H1 (cell line): Measurements from ENCODE around the gene CCDC86. TPM values are rescaled to one million over a fixed set of nuclear protein-coding genes. Genes with fewer than 3 reads are reported as not detected.

Experiments used
- CTCF ChIA-PET: fragments of 300-600 bp; sonication (Branson Sonifier 250); formaldehyde crosslinking; loops from one replicate; lab custom pipeline; 2021; ENCODE audit not compliant: partially characterized antibody; lab: Charles Lee
- POLR2A ChIA-PET: fragments of 300-600 bp; sonication (Branson Sonifier 250); formaldehyde crosslinking; loops from one replicate; lab custom pipeline; 2021; ENCODE audit warnings: inconsistent platforms; ENCODE audit not compliant: partially characterized antibody; lab: Charles Lee
- DNase-seq, 2 experiments: peaks; one replicate each; pipeline versions ENCODE4 v3.0.0 to v3.0.0-alpha.2; 2010 to 2022; ENCODE audit warnings: low spot score in 2 of 2, low read depth in 1 of 2, mixed read lengths in 1 of 2
- FAIRE-seq: peaks from 2 replicates; lab custom pipeline; 2011; peaks lifted over from hg19 to GRCh38; lab: Jason Lieb, UNC
- H2AFZ ChIP-seq: 2 replicates; pipeline ENCODE4 v1.8.1; 2012; ENCODE audit warnings: low read length, inconsistent platforms
- H2AK5ac ChIP-seq: 2 replicates; pipeline ENCODE4 v1.6.1; 2013; ENCODE audit warnings: low read depth, low read length
- H2BK120ac ChIP-seq: replicated peaks from 2 replicates; pipeline ENCODE3; 2013; ENCODE audit warnings: low read depth, low read length, inconsistent platforms
- H2BK12ac ChIP-seq: 2 replicates; pipeline ENCODE4 v1.6.1; 2013; ENCODE audit warnings: low read depth, low read length
- H2BK15ac ChIP-seq: 2 replicates; pipeline ENCODE4 v1.6.1; 2013; ENCODE audit warnings: low read length
- H2BK20ac ChIP-seq: 2 replicates; pipeline ENCODE4 v1.6.1; 2013; ENCODE audit warnings: low read length
- H2BK5ac ChIP-seq: 2 replicates; pipeline ENCODE4 v1.6.1; 2013; ENCODE audit warnings: low read depth, low read length
- H3K14ac ChIP-seq: 2 replicates; pipeline ENCODE4 v1.6.1; 2013; ENCODE audit warnings: inconsistent platforms; ENCODE audit not compliant: insufficient read length
- H3K18ac ChIP-seq: 2 replicates; pipeline ENCODE4 v1.6.1; 2013; ENCODE audit warnings: low read length; ENCODE audit errors: extremely low read depth
- H3K23ac ChIP-seq: 2 replicates; pipeline ENCODE4 v1.6.1; 2013; ENCODE audit warnings: inconsistent platforms; ENCODE audit not compliant: insufficient read length
- H3K23me2 ChIP-seq: 2 replicates; pipeline ENCODE4 v1.6.1; 2013; ENCODE audit warnings: low read depth, low read length
- H3K27ac ChIP-seq: 2 replicates; pipeline ENCODE4 v1.6.1; 2011; ENCODE audit warnings: low read depth, low read length, inconsistent platforms
- H3K27me3 ChIP-seq, 4 experiments: replicated peaks in 1 of 4; 1 replicate in 1 of 4; 2 replicates in 3 of 4; pipeline versions ENCODE4 v1.6.1 to v1.8.1; 2011 to 2013; ENCODE audit warnings: low read length in 3 of 4, mild to moderate bottlenecking in 3 of 4, inconsistent platforms in 2 of 4, mixed read lengths in 2 of 4, moderate library complexity in 1 of 4; ENCODE audit not compliant: control insufficient read depth in 3 of 4, insufficient read depth in 3 of 4; ENCODE audit errors: extremely low read depth in 1 of 4
- H3K36me3 ChIP-seq, 4 experiments: 2 replicates each; pipeline versions ENCODE4 v1.6.1 to v1.8.1; 2011 to 2013; ENCODE audit warnings: mild to moderate bottlenecking in 4 of 4, low read length in 3 of 4, moderate library complexity in 2 of 4, control low read depth in 1 of 4, inconsistent platforms in 1 of 4; ENCODE audit not compliant: insufficient read depth in 4 of 4, control insufficient read depth in 2 of 4
- H3K4ac ChIP-seq: replicated peaks from 2 replicates; pipeline ENCODE3; 2013; ENCODE audit warnings: low read length, low read depth, mixed read lengths, inconsistent platforms; ENCODE audit not compliant: insufficient read length
- H3K4me1 ChIP-seq, 4 experiments: replicated peaks in 1 of 4; 1 replicate in 1 of 4; 2 replicates in 3 of 4; pipeline versions ENCODE4 v1.6.1 to v1.8.1; 2011 to 2013; ENCODE audit warnings: low read length in 3 of 4, inconsistent platforms in 2 of 4, mixed read lengths in 1 of 4; ENCODE audit not compliant: insufficient read depth in 4 of 4, control insufficient read depth in 3 of 4
- H3K4me2 ChIP-seq, 2 experiments: 2 replicates each; pipeline versions ENCODE4 v1.6.1 to v1.8.1; 2011 to 2013; ENCODE audit warnings: low read depth in 2 of 2, low read length in 2 of 2, control low read depth in 1 of 2, inconsistent platforms in 1 of 2, mild to moderate bottlenecking in 1 of 2; ENCODE audit not compliant: insufficient read depth in 1 of 2
- H3K4me3 ChIP-seq, 4 experiments: fragments of 200-600, 300-600 bp in 1 of 4; sonication (generic), shearing (Covaris generic), sonication (Bioruptor Twin) in 1 of 4; 2 replicates each; pipeline versions ENCODE4 v1.5.1 to v1.8.1; 2011 to 2016; ENCODE audit warnings: low read length in 4 of 4, low read depth in 3 of 4, control low read depth in 2 of 4, inconsistent platforms in 2 of 4, mild to moderate bottlenecking in 2 of 4, mixed read lengths in 1 of 4, moderate library complexity in 1 of 4; ENCODE audit not compliant: insufficient read depth in 2 of 4; ENCODE audit errors: extremely low read depth in 1 of 4
- H3K56ac ChIP-seq: replicated peaks from 2 replicates; pipeline ENCODE3; 2013; ENCODE audit warnings: low read depth, mild to moderate bottlenecking, mixed read lengths, low read length, inconsistent platforms; ENCODE audit not compliant: insufficient read length
- H3K79me1 ChIP-seq: 2 replicates; pipeline ENCODE4 v1.6.1; 2013; ENCODE audit warnings: low read depth, low read length, control low read depth
- H3K79me2 ChIP-seq, 2 experiments: 2 replicates each; pipeline versions ENCODE4 v1.6.1 to v1.8.1; 2012 to 2013; ENCODE audit warnings: low read length in 2 of 2, mild to moderate bottlenecking in 2 of 2, inconsistent platforms in 1 of 2; ENCODE audit not compliant: insufficient read depth in 2 of 2, control insufficient read depth in 1 of 2
- H3K9ac ChIP-seq, 4 experiments: replicated peaks in 1 of 4; 1 replicate in 1 of 4; 2 replicates in 3 of 4; pipeline versions ENCODE4 v1.6.1 to v1.8.1; 2011 to 2013; ENCODE audit warnings: low read depth in 3 of 4, low read length in 3 of 4, control low read depth in 2 of 4, mild to moderate bottlenecking in 2 of 4, moderate library complexity in 2 of 4, inconsistent platforms in 1 of 4; ENCODE audit errors: extremely low read depth in 1 of 4
- H3K9me3 ChIP-seq, 2 experiments: 2 replicates each; pipeline versions ENCODE4 v1.6.1 to v1.8.1; 2012 to 2013; ENCODE audit warnings: mild to moderate bottlenecking in 2 of 2, moderate library complexity in 2 of 2, control low read depth in 1 of 2, inconsistent platforms in 1 of 2, low read depth in 1 of 2, low read length in 1 of 2, mixed read lengths in 1 of 2; ENCODE audit not compliant: insufficient read depth in 2 of 2
- H4K20me1 ChIP-seq, 2 experiments: replicated peaks in 1 of 2; 2 replicates each; pipeline versions ENCODE3 to v1.8.1; 2011 to 2013; ENCODE audit warnings: inconsistent platforms in 2 of 2, low read length in 2 of 2, mild to moderate bottlenecking in 1 of 2; ENCODE audit not compliant: insufficient read depth in 2 of 2, control insufficient read depth in 1 of 2
- H4K5ac ChIP-seq: 2 replicates; pipeline ENCODE4 v1.6.1; 2013; ENCODE audit warnings: low read length, low read depth, mixed read lengths, inconsistent platforms; ENCODE audit not compliant: insufficient read length
- H4K8ac ChIP-seq: 2 replicates; pipeline ENCODE4 v1.8.0; 2013; ENCODE audit warnings: mild to moderate bottlenecking, moderate library complexity, low read length, inconsistent platforms; ENCODE audit not compliant: insufficient read depth; ENCODE audit errors: extremely low read depth
- H4K91ac ChIP-seq: replicated peaks from 2 replicates; pipeline ENCODE3; 2013; ENCODE audit warnings: low read length, mixed read lengths, inconsistent platforms; ENCODE audit not compliant: insufficient read length
- BCL11A ChIP-seq, 2 experiments: IDR thresholded peaks; one replicate each; pipeline ENCODE4 v1.6.1; 2011; ENCODE audit warnings: low read depth in 2 of 2, low read length in 2 of 2, mild to moderate bottlenecking in 2 of 2
- BRCA1 ChIP-seq: IDR thresholded peaks from 2 replicates; pipeline ENCODE4 v1.6.1; 2012; ENCODE audit warnings: low read depth, low read length, improper control_type of control experiment
- CBX8 ChIP-seq: fragments of 300-800, 300-1000 bp; sonication (generic); IDR thresholded peaks from 2 replicates; pipeline ENCODE4 v1.7.1; 2016; ENCODE audit warnings: low read depth, low read length, borderline replicate concordance
- EP300 ChIP-seq, 2 experiments: IDR thresholded peaks; 1 replicate in 1 of 2; 2 replicates in 1 of 2; pipeline ENCODE4 v1.6.1; 2011 to 2012; ENCODE audit warnings: low read depth in 2 of 2, low read length in 2 of 2, mild to moderate bottlenecking in 2 of 2, borderline replicate concordance in 1 of 2, inconsistent platforms in 1 of 2, moderate library complexity in 1 of 2
- EZH2 ChIP-seq: fragments of 200-600 bp; sonication (generic); IDR thresholded peaks from 2 replicates; pipeline ENCODE4 v1.7.1; 2012; ENCODE audit warnings: low read depth, mild to moderate bottlenecking, moderate library complexity, low read length, inconsistent platforms; ENCODE audit not compliant: severe bottlenecking
- KDM5A ChIP-seq: fragments of 200-600 bp; IDR thresholded peaks from 2 replicates; pipeline ENCODE4 v1.7.1; 2012; ENCODE audit warnings: mild to moderate bottlenecking, low read length, inconsistent platforms, mixed read lengths
- MAFK ChIP-seq: IDR thresholded peaks from 2 replicates; pipeline ENCODE4 v1.6.1; 2012; ENCODE audit warnings: low read depth, mild to moderate bottlenecking, improper control_type of control experiment, low read length
- SIN3A ChIP-seq, 2 experiments: IDR thresholded peaks in 1 of 2; conservative IDR thresholded peaks in 1 of 2; 2 replicates each; pipeline ENCODE4 v1.6.1; 2011 to 2012; ENCODE audit warnings: low read length in 2 of 2, improper control_type of control experiment in 1 of 2, low read depth in 1 of 2, mild to moderate bottlenecking in 1 of 2
- SIRT6 ChIP-seq: IDR thresholded peaks from one replicate; pipeline ENCODE4 v1.7.1; 2012; ENCODE audit warnings: low read length, inconsistent platforms
- SP2 ChIP-seq: IDR thresholded peaks from 2 replicates; pipeline ENCODE4 v1.6.1; 2012; ENCODE audit warnings: mild to moderate bottlenecking, low read length, inconsistent platforms
- TEAD4 ChIP-seq: IDR thresholded peaks from 2 replicates; pipeline ENCODE4 v1.6.1; 2012; ENCODE audit warnings: low read depth, low read length, inconsistent platforms, mixed read lengths
- WGBS, 2 experiments: shearing (Covaris generic) in 1 of 2; methylation state at CpG; one replicate each; pipeline versions ENCODE4 v1.1.6 to v1.1.7; 2013 to 2015; ENCODE audit warnings: low lambda C conversion rate in 2 of 2, mixed read lengths in 2 of 2, inconsistent platforms in 1 of 2, low coverage in 1 of 2, missing lambda C conversion rate in 1 of 2; ENCODE audit not compliant: insufficient replicate concordance in 2 of 2, insufficient coverage in 1 of 2, insufficient read length in 1 of 2; ENCODE audit errors: extremely low coverage in 1 of 2, missing lambda C conversion rate in 1 of 2; 5-methylcytosine and 5-hydroxymethylcytosine counted together
- polyA plus RNA-seq, 7 experiments: library from polyadenylated mRNA; depleted of rRNA in 3 of 7; stranded (reverse) in 5 of 7; unstranded in 2 of 7; fragments of >200 nt in 5 of 7; fragments of 200-250 nt in 2 of 7; gene quantifications; 1 replicate in 5 of 7; 2 replicates in 1 of 7; 4 replicates in 1 of 7; pipeline versions ENCODE4 v1.2.1 to v1.2.3, GENCODE V29; 2011 to 2013; ENCODE audit warnings: missing spikeins in 2 of 7, mixed read lengths in 2 of 7
- total RNA-seq: library from RNA; stranded (reverse); fragmentation: NEBNext Ultra II Directional; extraction: Animal tissue kit (Norgen Biotek cat#: 25700); gene quantifications from 2 replicates; pipeline ENCODE4 v1.2.1, GENCODE V29; 2021
- TF ChIP-seq, protein P1 (sequence below): IDR thresholded peaks from 2 replicates; pipeline ENCODE4 v1.6.1; 2011; ENCODE audit warnings: low read depth, mild to moderate bottlenecking, low read length; ENCODE audit not compliant: insufficient read depth
- TF ChIP-seq, protein P2 (sequence below): IDR thresholded peaks from 2 replicates; pipeline ENCODE4 v1.6.1; 2012; ENCODE audit warnings: inconsistent platforms

CCDC86 gene
- total and polyA plus RNA-seq, 2 of the 8 experiments (the other 6 are each of a cell fraction or from before 2014, with no cell fraction given): 37.7 to 76.4 TPM

DNA sequence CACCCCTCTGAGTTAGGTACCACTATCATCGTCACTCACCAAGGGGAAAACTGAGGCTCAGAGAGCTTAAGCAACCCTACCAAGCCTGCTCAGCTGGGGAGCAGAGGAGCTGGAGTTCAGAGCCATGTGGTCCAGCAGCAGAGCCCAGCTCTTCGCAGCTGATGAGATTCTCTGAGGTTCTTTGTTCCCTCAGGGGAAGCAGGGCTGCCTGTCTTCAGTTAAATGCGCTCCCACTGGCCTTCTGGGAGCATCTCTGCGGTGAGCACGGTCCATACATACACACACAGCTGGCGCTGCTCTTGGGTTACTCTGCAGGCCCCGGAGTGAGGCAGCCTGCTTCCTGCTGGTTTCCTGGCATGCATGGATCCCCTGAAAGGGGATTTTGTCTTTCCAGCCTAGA, 19.0 kb downstream of the CCDC86 start:
- DNase-seq (no peak), FAIRE-seq (no peak)
- Histone ChIP-seq H2AK5ac (no peak overlapping the region), H4K91ac (no peak overlapping the region), H3K9ac (no peak overlapping the region), H3K79me2 (no peaks in the 10 kb centered on the region), H2AFZ (peak overlapping the region; percentile 63; the same call in 1 of the 2 replicates), H2BK120ac (no peak overlapping the region), H3K27me3 (no peaks in the 10 kb centered on the region), H3K56ac (no peak overlapping the region), H3K79me1 (no peaks in the 10 kb centered on the region), H2BK5ac (no peak overlapping the region), H3K27ac (no peak overlapping the region), H3K4me2 (no peak overlapping the region), H2BK15ac (no peak overlapping the region), H4K20me1 (no peaks in the 10 kb centered on the region), H2BK12ac (no peak overlapping the region), H3K18ac (no peak overlapping the region), H3K23ac (no peak overlapping the region), H3K4me1 (no peaks in the 10 kb centered on the region), H2BK20ac (no peak overlapping the region), H3K4me3 (no peak overlapping the region), H3K23me2 (no peaks in the 10 kb centered on the region), H3K14ac (no peak overlapping the region), H3K9me3 (no peaks in the 10 kb centered on the region), H3K36me3 (no peaks in the 10 kb centered on the region), H4K5ac (no peak overlapping the region), H4K8ac (no peak overlapping the region), H3K4ac (no peak overlapping the region)
- CTCF ChIA-PET: interaction anchor here (1.2 to 6.5 kb wide), 5 partner anchors 10 to 40 kb away, joined by 3 to 38 read pairs (median 6); no protein-coding TSS in a partner anchor
- POLR2A ChIA-PET: interaction anchor here (1.4 kb wide), 1 partner anchor 9 kb away, joined by 4 read pairs; no protein-coding TSS in a partner anchor
- WGBS, 2 experiments: 83% methylated on average over 7 of the region's 7 CpGs; no CpG with 5 or more reads in 1 of the 2 experiments
- TF ChIP-seq KDM5A (no peak), SIN3A (conservative IDR thresholded peaks at IDR 0.05 in 1 of 2, IDR thresholded peaks at IDR 0.05 in 1 of 2; ENCODE audit: low read depth in 1 of 2, low read length in 2 of 2) (no peak), TEAD4 (no peak), SIRT6 (no peak), EZH2 (no peak), CBX8 (no peak), BRCA1 (no peak), EP300 (IDR thresholded peaks at IDR 0.05; ENCODE audit: borderline replicate concordance in 1 of 2, low read depth in 2 of 2, low read length in 2 of 2) (no peak), BCL11A (IDR thresholded peaks at IDR 0.05; ENCODE audit: low read depth in 2 of 2, low read length in 2 of 2) (no peak), SP2 (no peak), MAFK (no peak)
- TF ChIP-seq, protein P1, sequence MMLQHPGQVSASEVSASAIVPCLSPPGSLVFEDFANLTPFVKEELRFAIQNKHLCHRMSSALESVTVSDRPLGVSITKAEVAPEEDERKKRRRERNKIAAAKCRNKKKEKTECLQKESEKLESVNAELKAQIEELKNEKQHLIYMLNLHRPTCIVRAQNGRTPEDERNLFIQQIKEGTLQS: no peak
- TF ChIP-seq, protein P2, sequence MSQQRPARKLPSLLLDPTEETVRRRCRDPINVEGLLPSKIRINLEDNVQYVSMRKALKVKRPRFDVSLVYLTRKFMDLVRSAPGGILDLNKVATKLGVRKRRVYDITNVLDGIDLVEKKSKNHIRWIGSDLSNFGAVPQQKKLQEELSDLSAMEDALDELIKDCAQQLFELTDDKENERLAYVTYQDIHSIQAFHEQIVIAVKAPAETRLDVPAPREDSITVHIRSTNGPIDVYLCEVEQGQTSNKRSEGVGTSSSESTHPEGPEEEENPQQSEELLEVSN: no peak
